Measurements from ENCODE around the gene NUDC.
"Not testable (repeated sequence)": the region's sequence is repeated elsewhere in the genome, so short reads cannot be mapped to it uniquely, and the experiment has no call there.

Gene NUDC

DNA sequence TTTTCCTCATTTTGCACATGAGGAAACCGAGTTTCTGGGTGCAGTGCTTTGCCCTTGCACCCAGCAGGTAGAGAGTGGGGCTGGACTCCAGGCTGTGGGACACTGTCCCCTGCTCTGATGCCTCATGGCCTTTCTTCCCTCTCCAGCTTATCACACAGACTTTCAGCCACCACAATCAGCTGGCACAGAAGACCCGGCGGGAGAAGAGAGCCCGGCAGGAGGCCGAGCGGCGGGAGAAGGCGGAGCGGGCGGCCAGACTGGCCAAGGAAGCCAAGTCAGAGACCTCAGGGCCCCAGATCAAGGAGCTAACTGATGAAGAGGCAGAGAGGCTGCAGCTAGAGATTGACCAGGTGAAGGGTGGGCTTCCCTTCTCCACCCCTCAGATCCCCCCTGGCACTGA lies 19.8 kb downstream of the NUDC start:
- no peak for DNase-seq (ENCODE audit: low read depth)
- TF ChIP-seq CTCF (IDR thresholded peaks at IDR 0.05; ENCODE audit: low read depth, low read length, missing control alignments): no peak
- in situ Hi-C loops (cut with HindIII; ENCODE audit: low sequenced_read_pairs): no loop called here
- H3K4me3 ChIP-seq (ENCODE audit: low read depth, low read length): no peak overlapping the region

- in situ Hi-C loops (cut with HindIII; ENCODE audit: low sequenced_read_pairs): no loop called here
- no peak overlapping the region for H3K4me3 ChIP-seq (ENCODE audit: low read depth, low read length)
- no peak for TF ChIP-seq CTCF (IDR thresholded peaks at IDR 0.05; ENCODE audit: low read depth, low read length, missing control alignments)
- no peak for DNase-seq (ENCODE audit: low read depth)
These were observed 21.1 kb downstream of the NUDC start for GRCh38 chr1:26942656-26943055.

DNA sequence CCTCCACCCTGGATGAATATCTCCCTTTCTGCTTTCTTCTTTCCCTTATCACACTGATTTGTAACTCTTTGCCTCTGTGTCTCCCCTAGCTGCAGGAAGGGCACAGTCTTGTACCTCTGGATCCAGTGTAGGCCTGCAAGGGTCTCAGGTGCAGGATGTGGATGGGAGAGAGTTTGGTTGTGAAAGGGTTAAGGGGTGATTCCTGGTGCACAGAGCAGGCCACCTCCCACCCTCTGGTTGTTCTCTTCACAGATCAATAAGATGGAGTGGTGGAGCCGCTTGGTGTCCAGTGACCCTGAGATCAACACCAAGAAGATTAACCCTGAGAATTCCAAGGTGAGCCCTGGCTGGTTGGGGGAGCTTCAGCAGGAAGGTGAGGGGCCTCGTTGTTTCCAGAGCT lies 23.6 kb downstream of the NUDC start:
- no peak for TF ChIP-seq CTCF (IDR thresholded peaks at IDR 0.05; ENCODE audit: low read depth, low read length, missing control alignments)
- DNase-seq (ENCODE audit: low read depth): no peak
- H3K4me3 ChIP-seq (ENCODE audit: low read depth, low read length): no peak overlapping the region
- in situ Hi-C loops (cut with HindIII; ENCODE audit: low sequenced_read_pairs): no loop called here

GRCh38 chr1:26945728-26946127 lies 24.2 kb downstream of the NUDC start:
- H3K4me3 ChIP-seq (ENCODE audit: low read depth, low read length): no peak overlapping the region
- DNase-seq (ENCODE audit: low read depth): no peak
- in situ Hi-C loops (cut with HindIII; ENCODE audit: low sequenced_read_pairs): no loop called here
- no peak for TF ChIP-seq CTCF (IDR thresholded peaks at IDR 0.05; ENCODE audit: low read depth, low read length, missing control alignments)

GRCh38 chr1:26946270-26946669 lies 24.7 kb downstream of the NUDC start:
- no peak for TF ChIP-seq CTCF (IDR thresholded peaks at IDR 0.05; ENCODE audit: low read depth, low read length, missing control alignments)
- in situ Hi-C loops (cut with HindIII; ENCODE audit: low sequenced_read_pairs): no loop called here
- no peak overlapping the region for H3K4me3 ChIP-seq (ENCODE audit: low read depth, low read length)
- no peak for DNase-seq (ENCODE audit: low read depth)

DNA sequence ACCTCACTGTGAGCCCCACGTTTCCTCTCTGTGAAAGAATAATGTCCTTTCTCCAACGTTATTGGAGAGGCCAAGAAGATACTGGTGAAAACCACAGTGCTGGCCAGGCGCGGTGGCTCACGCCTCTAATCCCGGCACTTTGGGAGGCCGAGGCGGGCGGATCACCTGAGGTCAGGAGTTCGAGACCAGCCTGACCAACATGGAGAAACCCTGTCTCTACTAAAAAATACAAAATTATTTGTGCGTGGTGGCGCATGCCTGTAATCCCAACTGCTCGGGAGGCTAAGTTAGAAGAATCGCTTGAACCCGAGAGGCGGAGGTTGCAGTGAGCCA lies 27.1 kb downstream of the NUDC start:
- DNase-seq (ENCODE audit: low read depth); in situ Hi-C loops (cut with HindIII; ENCODE audit: low sequenced_read_pairs); H3K4me3 ChIP-seq (ENCODE audit: low read depth, low read length): not testable (repeated sequence)

DNA sequence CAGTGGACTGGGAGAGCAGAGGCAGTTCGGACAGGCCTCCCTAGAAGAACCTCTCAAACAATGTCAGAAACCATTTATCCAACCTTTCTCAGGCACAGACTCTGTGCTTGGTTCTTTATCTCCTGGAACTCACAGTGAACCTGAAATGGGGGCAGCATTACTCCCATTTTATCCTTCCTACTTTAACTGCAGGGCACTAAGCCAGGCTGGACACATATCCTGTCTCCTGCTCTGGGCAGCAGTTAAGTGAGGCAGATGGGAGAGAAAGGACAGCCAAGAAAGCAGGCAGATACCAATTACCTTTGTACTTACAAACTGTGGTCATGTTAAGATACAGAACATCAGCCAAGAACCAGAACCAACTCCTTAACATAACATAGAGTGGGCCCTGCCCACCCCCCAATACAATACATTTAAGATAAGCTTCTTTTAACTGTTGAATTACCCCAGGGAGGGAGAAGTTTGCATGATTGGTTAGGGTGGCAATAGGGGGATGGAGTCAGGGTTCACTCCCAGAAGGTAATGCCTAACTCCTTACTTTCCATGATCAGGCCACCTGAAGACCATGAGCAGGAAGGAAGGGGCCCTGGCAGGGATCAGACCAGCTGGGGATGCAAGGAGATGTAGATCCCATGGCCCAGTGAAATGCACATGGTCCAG lies 27.9 kb downstream of the NUDC start:
- TF ChIP-seq CTCF (IDR thresholded peaks at IDR 0.05; ENCODE audit: low read depth, low read length, missing control alignments): no peak
- no peak for DNase-seq (ENCODE audit: low read depth)
- in situ Hi-C loops (cut with HindIII; ENCODE audit: low sequenced_read_pairs): no loop called here
- H3K4me3 ChIP-seq (ENCODE audit: low read depth, low read length): no peak overlapping the region

All from astrocyte of the cerebellum (primary cell).